Measurements from ENCODE around the gene PYROXD2.
"Not testable (repeated sequence)": the region's sequence is repeated elsewhere in the genome, so short reads cannot be mapped to it uniquely, and the experiment has no call there.

Gene PYROXD2

DNA sequence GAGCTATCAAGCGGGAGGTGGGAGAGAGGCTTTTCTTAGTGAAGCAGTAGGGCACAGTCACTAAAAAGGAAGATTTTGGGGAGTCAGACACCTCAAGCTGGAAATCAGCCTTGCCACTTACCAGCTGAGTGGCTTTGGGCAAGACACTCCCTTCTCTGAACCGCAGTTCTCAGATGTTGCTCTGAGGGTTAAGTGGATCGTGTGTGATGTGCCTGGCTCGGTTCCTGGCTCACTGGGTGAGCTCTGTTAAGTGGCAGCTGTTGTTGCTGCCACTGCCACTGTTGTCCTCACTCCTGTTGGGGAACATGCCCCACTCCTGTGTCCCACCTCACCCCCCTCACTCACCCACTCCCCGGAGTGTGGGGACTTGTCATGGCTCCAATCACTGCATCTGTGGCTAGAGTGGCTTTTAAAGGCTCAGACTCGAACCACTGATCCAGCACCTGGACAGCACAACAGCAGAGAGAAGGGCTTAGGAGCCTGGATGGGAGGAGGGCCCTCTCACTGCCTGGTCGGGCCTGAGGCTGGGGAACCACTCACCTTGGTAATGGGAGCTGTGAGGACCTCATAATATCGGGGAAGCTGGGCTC is 20.0 kb downstream of the PYROXD2 start:
- no peak for DNase-seq (ENCODE audit: low read depth in 1 of 2, low spot score in 1 of 2)

DNA sequence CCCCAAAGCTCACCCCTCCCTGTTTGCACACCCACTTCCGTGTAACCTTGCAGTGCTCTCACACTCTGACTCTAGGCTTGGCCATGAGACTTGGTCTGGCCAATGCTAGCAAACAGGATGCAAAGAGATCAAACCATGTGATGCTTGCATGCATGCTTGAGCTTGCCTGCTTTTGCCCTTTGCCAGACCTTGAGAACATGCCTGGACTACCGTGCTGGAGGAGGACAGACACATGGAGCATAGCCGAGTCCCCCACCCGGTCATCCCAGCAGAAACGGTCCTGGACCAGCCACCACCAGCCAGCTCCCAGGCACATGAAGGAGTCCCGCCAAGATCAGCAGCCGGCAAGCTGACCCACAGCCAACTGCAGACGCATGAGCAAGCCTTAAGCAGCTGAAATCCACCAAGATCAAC is 23.4 kb downstream of the PYROXD2 start:
- no peak for DNase-seq (ENCODE audit: low read depth in 1 of 2, low spot score in 1 of 2)

DNA sequence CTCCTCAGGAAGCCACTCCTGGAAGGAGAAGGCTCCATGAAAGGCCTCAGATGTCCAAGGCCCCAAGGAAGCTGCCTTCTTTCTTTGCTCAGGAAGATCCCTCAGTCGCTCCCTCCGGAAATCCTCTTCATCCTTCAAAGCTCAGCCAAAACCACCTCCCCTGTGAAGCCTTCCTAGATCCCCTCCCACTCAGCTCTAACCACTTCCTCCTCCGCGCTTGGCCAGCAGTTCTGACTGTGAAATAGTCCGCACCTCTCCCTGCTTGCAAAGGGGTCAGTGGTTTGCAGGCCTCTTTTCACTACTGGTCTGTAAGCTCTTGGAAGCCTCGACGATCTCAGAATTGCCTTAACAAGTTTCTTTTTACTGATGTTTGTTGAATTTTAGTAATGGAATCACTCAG is 23.9 kb downstream of the PYROXD2 start:
- no peak for DNase-seq (ENCODE audit: low read depth in 1 of 2, low spot score in 1 of 2)

DNA sequence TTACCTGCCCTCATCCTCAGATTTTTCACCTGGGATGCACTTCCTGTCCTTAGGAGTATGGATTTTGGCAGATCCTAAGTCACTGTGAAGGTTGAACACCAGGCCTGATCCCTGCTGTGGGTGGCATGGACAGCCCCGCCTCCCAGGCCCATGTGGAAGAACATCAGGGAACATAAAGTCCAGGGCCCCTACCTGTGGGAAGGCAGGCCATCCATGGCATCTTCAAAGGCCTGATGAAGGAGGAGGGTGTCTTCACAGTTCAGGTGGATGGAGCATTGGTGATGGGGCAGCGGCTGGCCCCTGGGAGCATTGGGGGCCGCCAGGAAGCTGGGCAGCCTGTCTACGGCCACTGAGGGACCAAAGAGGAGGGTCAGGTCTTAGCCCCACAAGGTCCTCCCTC is 24.6 kb downstream of the PYROXD2 start:
- no peak for DNase-seq (ENCODE audit: low read depth in 1 of 2, low spot score in 1 of 2)

DNA sequence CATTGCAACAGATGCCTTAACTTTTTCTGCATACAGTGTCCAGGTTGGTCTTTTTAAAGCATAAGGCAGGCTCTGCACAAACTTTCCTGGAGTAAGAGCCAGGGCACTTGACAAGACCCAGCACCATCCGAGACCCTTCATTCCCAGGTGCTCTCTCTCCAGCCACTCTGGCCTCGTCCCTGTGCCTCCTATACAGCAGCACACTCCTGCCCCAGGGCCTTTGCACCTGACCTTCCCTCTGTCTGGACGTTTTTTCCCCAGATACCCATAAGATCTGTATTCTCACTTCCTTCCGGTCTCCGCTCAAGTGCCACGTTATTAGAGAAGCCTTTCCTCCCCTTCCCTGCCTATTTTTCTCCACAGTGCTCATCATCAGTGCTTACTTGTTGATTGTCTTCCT is 25.6 kb downstream of the PYROXD2 start:
- no peak for DNase-seq (ENCODE audit: low read depth in 1 of 2, low spot score in 1 of 2)

DNA sequence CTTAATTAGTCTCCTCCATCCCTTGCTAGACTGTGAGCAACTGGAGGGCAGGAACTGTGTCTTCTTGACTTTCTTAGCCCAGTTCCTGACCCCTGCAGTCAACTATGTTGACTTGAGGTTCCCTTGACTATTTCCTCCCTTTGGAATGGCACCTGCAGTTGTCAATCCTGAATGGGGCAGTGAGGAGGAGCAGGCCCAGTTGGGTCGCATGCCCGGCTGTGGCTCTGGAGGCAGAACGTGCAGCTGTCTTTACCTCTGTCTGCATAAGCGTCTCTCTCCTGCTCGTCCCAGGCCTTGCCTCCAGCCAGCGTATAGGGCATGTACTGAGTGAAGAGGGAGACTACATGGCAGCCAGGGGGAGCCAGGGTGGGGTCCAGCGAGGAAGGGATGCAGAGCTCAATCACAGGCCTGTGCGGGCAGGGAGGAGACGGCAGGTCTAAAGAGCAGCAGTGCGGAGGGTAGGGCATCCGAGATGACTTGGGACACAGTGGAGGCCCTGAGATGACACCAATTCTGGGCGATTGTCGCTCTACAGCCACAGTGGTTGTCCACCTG is 26.8 kb downstream of the PYROXD2 start:
- no peak for DNase-seq (ENCODE audit: low read depth in 1 of 2, low spot score in 1 of 2)

DNA sequence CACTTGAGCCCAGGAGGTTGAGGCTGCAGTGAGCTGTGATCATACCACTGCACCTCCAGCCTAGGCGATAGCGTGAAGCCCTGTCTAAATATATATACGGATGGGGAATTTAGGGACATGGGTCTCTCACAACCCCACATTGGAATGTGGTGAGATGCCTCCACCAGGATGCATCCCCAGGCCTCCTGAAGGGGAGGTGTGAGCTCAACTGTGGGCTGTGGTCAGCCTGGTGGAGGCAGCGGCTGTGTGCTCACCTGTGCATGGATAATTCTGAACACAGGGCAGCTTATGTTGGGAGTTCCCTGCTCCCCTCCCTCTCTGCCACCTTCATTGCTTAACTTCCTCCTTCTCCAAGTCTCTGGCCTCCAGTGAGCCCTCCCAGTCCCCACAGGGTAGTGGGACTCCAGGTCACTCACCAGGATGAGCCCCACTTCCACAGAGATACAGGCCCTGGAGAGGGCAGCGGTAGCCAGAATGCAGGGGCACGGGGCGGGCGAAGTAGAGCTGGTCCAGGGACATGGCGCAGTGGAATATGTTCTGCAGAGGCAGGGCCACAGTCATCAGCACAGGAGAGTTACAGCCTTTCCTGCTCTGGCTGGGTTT is 30.4 kb downstream of the PYROXD2 start:
- DNase-seq (ENCODE audit: low read depth in 1 of 2, low spot score in 1 of 2) = no peak

DNA sequence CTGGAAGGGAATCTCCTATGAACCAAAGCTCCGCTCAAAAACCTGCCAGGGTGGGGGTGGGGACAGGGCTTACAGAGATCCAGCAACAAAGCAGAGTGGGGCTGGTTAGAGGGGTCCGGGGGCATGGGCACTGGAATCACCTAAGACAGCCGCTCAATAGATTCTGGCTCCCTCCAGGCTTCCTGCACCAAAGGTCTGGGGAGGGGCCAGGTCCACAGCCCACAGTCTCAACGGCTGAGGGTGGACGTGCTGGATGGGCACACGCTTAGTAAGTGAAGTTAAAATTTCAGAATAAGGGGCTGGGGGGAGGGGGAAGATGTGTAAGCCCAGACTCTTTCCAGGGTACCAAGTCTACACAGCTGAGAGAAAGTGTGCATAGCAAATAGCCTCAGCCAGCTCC is 31.1 kb downstream of the PYROXD2 start:
- DNase-seq (ENCODE audit: low read depth in 1 of 2, low spot score in 1 of 2) = no peak

DNA sequence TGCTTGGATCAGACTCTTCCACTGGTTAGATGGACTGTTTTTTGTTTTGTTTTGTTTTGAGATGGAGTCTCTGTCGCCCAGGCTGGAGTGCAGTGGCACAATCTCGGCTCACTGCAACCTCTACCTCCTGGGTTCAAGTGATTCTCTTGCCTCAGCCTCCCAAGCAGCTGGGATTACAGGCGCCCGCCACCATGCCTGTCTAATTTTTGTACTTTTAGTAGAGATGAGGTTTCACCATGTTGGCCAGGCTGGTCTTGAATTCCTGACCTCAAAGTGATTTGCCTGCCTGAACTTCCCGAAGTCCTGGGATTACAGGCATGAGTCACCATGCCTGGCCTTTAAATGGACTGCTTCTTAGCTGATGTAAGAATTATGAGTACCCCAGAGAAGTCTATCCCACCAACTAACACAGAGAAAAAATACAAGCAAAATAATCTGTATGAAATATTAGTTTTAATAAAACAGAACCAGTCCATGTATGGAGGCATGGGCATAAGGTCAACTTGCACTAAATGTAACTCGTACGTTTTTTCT is 31.8 kb downstream of the PYROXD2 start:
- not testable (repeated sequence) for DNase-seq (ENCODE audit: low read depth in 1 of 2, low spot score in 1 of 2)

DNA sequence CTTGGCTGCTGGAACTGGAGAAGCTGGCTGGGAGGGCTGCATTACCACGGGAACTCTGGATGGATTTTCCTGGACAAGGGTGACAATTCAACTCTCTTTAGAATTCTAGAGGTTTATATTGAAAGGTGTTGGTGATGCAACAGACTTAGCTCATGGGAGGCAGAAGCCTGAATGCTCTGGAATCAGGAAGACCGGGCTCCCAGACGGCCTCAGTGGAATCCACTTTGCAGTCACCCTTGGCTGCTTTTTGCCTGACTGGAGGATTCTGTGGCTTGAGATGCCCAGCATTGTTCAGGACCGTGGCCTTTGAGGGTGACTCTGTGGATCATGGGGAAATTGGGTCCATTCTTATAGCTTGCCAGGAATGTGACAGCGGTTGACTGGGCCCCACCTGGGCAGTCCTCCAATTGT is 32.3 kb downstream of the PYROXD2 start:
- DNase-seq (ENCODE audit: low read depth in 1 of 2, low spot score in 1 of 2) = no peak

DNA sequence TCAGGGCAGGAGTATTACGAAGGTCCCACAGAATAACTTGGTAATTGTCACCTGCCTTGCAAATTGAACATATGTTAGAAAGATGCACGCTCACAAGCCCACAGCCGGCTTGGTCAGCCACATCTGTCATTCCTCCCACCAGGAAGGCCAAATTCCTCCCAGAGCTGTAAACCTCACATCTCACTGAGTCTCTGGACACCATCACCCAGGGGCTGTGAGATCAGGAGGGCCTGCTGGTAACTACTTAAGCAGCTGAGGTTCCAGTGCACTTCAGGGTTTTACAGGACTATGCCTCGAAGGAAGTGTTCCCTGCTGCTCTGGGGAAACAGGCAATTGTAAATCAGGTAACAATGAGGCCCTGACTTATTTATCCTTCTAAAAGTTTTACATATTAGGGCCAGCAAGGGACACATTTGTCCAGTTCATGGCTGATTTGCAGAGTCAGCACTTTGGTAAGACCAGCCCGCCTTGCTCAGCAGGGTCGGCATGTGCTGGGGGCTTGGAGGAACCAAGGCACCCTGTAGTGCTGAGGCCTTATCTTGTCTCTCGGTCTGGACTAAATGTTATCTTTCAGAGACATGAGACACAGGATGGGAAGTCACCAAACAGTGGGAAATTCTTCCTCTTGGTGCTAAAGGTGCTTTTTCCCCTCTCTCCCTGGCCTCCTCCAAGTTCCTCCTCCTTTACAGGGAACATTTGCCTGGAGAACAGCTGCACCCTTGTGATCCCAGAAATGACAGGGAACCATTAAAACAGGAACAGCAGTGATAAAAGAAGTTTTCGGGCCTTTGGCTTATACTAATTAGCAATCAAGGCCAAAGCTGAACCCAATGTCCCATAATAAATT is 34.3 kb downstream of the PYROXD2 start:
- no peak for DNase-seq (ENCODE audit: low read depth in 1 of 2, low spot score in 1 of 2)

DNA sequence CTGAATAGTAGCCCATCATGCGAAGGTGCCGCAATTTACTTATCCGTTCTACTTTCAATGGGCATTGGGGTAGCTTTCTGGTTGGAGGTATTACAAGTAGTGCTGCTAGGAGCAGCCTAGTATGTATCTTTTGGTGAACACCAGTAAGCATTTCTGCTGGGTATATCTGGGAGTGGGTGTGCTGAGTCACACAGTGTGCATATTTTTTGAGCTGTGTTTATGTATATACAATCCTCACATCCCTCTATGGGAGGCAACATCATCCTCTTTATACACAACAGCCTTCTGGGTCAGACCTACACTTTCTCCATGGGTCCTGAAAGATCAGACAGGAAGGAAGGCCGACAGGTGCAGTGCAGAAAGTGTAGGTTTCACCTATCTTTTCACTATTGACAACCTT is 36.3 kb downstream of the PYROXD2 start:
- no peak for DNase-seq (ENCODE audit: low read depth in 1 of 2, low spot score in 1 of 2)

DNA sequence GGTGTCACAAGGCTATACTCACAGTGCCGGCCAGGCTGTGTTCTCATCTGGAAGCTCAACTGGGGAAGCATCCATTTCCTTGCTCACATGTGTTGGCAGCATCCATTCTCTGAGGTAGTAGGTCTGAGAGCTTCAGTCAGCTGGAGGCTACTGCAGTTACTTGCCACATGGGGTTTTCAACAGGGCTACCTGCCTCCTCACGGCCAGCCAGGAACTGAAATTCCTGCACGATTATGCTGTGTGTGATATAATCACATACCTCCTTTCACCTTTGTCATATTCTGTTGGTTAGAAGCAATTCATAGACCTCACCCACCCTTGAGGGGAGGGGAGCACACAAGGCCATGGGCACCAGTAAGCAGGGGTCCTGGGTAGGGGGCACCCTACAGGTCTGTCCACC is 37.4 kb downstream of the PYROXD2 start:
- DNase-seq (ENCODE audit: low read depth in 1 of 2, low spot score in 1 of 2) = no peak

DNA sequence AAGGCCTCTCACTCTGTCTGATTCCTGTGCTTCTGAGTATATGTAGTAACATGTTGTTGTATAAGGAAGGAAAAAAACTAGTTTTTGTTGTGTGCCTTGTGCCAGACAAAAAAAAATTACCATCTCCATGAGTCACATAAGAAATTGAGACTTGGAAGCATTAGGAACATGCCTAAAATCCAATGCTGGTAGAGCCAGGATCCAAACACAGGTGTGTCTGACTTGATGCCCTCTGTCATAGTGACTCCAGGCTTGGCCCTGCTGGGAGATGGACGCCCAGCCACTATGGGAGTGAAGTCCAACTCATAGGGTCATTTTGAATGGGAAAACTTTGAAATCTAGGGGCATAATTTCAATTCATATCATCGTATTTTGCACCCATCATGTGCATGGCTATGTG is 38.0 kb downstream of the PYROXD2 start:
- no peak for DNase-seq (ENCODE audit: low read depth in 1 of 2, low spot score in 1 of 2)

DNA sequence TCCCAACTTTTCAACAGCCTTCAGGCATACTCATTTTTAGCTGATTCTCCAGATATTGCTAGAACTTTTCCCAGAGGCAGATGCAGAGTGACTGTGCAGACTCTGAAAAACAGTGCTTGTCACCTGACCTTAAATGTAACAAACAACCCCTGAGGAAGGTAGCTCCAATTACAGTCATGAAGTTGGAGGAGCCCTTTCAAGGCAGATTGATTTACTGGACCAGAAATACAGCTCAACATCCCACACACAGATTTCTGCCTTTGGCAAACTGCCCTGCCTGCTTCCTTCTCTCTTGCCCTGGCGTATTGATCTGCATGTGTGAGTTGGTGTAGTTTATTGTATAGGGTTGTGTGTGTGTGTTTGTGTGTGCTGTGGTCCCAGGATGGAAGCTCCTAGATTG is 38.5 kb downstream of the PYROXD2 start:
- no peak for DNase-seq (ENCODE audit: low read depth in 1 of 2, low spot score in 1 of 2)

DNA sequence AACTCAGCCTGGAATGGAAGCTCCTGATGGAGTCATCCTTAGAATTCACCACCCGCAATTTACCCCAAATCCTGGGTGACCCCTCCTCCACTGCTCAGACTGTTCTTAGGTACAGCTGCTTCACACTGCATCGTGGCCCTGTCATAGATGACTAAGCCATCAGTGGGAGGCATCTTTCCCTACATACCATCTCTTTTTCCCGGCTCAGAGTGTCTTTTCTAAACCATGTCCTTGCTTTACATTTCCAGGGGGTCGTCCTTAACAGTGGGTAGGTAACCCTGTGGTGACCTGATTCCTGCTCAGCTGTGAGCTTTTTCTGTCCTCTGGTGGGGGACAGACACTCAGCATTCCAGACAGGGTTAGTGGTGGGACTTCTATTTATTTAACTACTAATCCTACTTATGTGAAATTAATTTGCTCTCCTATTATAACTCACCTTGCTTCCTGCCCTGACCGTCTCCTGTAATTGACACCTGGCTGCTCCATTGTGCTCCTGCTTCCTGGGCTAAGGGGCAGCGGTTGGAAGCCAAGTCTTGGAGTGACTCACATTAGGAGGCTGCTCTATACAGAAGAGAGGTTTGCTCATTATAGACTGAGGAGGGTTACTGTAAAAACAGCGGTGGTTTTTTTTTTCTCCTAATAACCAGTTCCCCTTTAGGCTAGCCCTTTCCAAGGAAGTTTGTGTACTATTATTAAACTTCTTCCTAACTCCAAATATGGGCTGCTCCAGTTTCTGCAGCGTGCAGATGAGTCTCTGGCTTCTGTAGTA is 40.6 kb downstream of the PYROXD2 start:
- no peak for DNase-seq (ENCODE audit: low read depth in 1 of 2, low spot score in 1 of 2)

DNA sequence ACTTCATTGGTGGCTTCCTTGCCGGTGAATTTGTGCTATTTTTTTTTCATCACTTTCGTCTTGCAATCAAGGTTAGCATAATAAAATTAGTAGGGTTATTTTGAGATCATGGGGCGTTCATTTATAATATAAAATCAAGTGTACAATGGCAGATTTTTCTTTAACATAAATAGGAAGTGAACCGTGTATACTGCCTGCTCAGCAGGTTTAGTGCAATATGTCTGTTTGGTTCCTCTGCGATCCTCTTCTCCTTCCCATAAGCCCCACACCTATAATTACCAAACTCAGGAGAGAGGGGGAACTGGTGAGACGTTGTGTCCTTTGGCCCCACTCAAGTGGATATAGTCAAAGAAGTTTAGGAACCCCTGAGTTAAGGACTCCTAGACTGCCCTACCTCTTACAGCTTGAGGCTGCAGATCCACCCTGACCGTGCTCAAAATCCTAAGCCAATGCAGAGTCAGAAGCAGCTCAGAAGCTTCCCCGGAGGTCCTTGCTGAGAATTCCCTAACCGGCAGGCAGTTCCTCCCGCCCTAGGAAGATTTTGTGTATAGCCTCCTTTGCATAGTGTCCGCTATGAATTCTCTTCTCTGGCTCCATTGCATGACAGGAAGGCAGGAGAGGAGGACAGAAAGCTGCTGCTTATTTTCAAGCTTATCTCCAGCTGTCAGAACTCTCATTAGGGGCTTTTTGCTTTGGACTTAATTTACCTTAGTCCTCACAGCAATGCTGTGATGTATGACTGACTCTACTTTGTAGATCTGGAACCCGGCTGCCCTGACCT is 41.5 kb downstream of the PYROXD2 start:
- no peak for DNase-seq (ENCODE audit: low read depth in 1 of 2, low spot score in 1 of 2)

DNA sequence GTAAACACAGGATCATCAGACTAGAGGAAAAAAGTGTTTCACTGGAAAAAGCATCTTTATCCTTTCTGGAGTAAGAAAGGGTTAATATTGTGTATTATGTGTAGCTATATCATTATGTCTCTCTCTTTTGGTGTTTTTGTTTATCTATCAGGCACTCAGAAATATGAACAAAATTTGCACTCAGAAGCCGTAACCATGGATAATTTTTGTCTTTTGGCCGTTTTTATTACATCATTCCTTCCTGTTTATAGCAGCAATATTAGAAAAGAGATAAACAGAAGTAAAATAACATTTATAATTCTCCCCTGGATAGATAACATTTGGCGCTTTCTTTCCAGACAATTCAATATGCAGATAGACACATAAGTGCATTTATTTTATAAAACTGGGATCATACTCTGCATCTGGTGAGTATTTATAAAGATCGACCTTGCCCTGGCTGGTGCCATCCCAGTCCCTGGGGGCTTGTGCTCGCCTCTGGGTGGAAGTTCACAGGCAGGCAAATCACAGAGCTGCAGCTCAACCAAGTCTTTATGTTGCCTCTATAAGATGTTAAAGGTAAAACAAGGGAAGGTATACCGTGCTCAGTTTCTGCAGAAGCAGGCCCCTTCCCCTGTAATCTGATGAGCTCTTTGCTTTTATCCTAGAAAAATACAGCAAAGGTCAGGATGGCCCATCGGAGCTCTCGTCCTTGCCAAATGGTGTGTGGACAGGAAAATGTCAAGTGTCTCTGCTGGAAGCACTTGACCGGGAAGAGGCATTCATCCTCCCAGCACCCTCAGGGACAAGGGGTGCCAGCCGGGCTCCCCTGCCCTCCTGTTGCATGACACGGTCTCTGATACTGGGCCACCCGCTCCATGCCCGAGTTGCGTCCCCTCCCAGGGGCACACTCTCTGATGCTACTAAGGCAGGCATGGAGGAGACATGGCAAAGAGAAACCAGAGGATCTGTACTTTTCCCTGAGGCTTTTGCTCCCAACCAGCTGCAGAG is 43.9 kb downstream of the PYROXD2 start:
- no peak for DNase-seq (ENCODE audit: low read depth in 1 of 2, low spot score in 1 of 2)

DNA sequence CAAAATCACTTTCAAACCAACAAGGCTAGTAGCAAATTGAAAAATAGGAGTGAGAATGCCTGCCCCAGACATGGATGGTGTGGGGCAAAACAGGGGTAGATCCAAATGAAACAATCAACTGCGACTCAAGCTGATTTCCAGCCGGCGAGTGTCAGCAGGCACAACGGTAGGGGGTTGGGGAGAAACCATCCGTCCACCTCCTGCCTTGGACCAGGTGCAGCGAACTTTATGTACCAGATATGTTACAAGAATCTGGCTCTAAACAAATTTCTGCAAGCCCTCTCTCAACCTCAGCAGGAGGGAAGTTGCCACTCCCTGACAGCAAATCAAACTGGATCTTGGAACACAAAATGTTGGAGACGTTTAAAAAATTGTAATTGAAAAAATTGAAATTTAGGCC is 45.2 kb downstream of the PYROXD2 start:
- no peak for DNase-seq (ENCODE audit: low read depth in 1 of 2, low spot score in 1 of 2)
